ENCODE data around the gene BIN2.

The BIN2 gene

GRCh38 chr12:51323966-51324895, at the start of gene BIN2:
Gene BIN2 (minus strand): TSS chr12:51324174. CDS start chr12:51324102, 72 bp downstream.
- Mint-ChIP-seq H3K36me3 (ENCODE audit: low read depth) (peaks cover 30% of the 10 kb centered on the region), H3K4me1 (ENCODE audit: low read depth) (peaks cover 80% of the 10 kb centered on the region), H3K27ac (peak within 1 kb of the TSS; percentile 98), H3K4me3 (peak within 1 kb of the TSS; percentile 92), H3K27me3 (no peaks in the 10 kb centered on the region), H3K9me3 (no peaks in the 10 kb centered on the region)
- DNase-seq = peak; percentile 84

- peaks cover 66% of the 10 kb centered on the region for H3K36me3 Mint-ChIP-seq (ENCODE audit: low read depth)
- H3K4me1 Mint-ChIP-seq (ENCODE audit: low read depth) = peaks cover 43% of the 10 kb centered on the region
- DNase-seq = no peak
- no peaks in the 10 kb centered on the region for H3K27me3 Mint-ChIP-seq
- no peaks in the 10 kb centered on the region for H3K9me3 Mint-ChIP-seq
- no peak overlapping the region for H3K27ac Mint-ChIP-seq
- H3K4me3 Mint-ChIP-seq = no peak overlapping the region
Measured at GRCh38 chr12:51373187-51373586, 49.2 kb upstream of the BIN2 start.

DNA sequence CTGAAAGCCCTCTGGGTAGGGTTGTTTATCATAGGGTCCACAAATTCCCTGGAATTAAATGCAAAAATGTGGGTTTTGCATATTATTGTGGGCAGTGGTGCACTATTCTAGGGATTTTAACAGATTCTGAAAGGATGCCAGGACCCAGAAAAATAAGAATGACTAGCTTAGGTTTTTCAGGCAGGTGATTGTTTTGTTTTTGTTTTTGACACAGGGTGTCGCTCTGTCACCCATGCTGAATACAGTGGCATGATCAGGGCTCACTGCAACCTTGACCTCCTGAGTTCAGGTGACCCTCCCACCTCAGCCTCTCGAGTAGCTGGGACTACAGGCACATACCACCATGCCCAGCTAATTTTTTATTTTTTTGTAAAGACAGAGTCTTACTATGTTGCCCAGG, 48.0 kb upstream of the BIN2 start:
- Mint-ChIP-seq H3K27ac (no peak overlapping the region), H3K27me3 (no peaks in the 10 kb centered on the region), H3K4me3 (no peak overlapping the region), H3K9me3 (no peaks in the 10 kb centered on the region), H3K36me3 (ENCODE audit: low read depth) (peaks cover 58% of the 10 kb centered on the region), H3K4me1 (ENCODE audit: low read depth) (peaks cover 51% of the 10 kb centered on the region)
- no peak for DNase-seq

DNA sequence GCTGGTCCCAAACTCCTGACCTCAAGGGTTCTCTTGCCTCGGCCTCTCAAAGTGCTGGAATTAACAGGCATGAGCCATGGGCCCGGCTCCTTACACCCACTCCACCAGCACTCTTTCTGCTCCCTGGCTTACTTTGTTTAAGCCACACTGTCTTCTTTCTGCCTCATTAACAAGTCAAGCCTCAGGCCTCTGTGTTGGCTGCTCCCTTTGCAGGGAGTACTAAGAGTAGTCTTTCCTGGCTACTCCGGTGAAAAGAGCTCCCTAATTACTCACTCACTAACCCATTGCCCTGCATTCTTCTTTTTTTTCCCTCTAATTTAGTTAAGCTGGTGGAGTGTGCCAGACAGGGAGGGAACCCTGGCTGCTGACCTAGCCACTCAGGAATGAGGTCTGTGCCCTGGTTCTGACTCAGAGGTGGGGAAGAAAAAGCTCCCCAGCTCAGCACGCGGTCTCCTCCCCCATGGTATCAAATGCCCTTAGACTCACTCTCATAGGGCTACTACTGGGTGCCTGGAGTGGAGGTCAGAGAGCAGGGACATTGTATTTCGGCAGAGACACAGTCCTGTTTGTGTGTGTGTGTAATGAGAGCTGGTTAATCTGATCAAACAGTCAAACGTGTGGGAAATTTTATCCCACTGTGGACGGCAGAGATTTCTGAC, 47.5 kb upstream of the BIN2 start:
- Mint-ChIP-seq H3K27ac (no peak overlapping the region), H3K9me3 (no peaks in the 10 kb centered on the region), H3K27me3 (no peaks in the 10 kb centered on the region), H3K36me3 (ENCODE audit: low read depth) (peaks cover 53% of the 10 kb centered on the region), H3K4me3 (no peak overlapping the region), H3K4me1 (ENCODE audit: low read depth) (peaks cover 51% of the 10 kb centered on the region)
- no peak for DNase-seq

DNA sequence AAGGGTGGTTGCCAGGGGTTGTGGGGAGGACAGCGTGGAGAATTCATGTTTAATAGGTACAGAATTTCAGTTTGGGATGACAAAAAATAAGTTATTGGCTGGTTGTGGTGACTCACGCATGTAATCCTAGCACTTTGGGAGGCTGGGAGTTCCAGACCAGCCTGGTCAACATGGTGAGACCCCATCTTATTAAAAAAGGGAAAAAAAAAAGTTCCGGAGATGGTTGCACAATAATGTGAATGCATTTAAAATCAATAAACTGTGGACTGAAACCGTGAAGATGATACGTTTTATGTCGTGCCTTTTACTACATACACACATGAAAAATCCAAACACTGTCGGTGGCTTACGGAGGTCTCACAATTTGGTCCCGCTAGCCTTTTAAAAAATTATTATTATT, 46.7 kb upstream of the BIN2 start:
- Mint-ChIP-seq H3K9me3 (no peaks in the 10 kb centered on the region), H3K36me3 (ENCODE audit: low read depth) (peaks cover 53% of the 10 kb centered on the region), H3K4me1 (ENCODE audit: low read depth) (peaks cover 53% of the 10 kb centered on the region), H3K27ac (no peak overlapping the region), H3K27me3 (no peaks in the 10 kb centered on the region), H3K4me3 (no peak overlapping the region)
- DNase-seq = no peak

GRCh38 chr12:51369581-51369980, 45.6 kb upstream of the BIN2 start:
- DNase-seq = no peak
- no peaks in the 10 kb centered on the region for H3K9me3 Mint-ChIP-seq
- H3K4me1 Mint-ChIP-seq (ENCODE audit: low read depth) = peaks cover 53% of the 10 kb centered on the region
- H3K4me3 Mint-ChIP-seq = peak overlapping the region; percentile 67
- peak overlapping the region; percentile 91 for H3K27ac Mint-ChIP-seq
- no peaks in the 10 kb centered on the region for H3K27me3 Mint-ChIP-seq
- H3K36me3 Mint-ChIP-seq (ENCODE audit: low read depth) = peaks cover 48% of the 10 kb centered on the region

DNA sequence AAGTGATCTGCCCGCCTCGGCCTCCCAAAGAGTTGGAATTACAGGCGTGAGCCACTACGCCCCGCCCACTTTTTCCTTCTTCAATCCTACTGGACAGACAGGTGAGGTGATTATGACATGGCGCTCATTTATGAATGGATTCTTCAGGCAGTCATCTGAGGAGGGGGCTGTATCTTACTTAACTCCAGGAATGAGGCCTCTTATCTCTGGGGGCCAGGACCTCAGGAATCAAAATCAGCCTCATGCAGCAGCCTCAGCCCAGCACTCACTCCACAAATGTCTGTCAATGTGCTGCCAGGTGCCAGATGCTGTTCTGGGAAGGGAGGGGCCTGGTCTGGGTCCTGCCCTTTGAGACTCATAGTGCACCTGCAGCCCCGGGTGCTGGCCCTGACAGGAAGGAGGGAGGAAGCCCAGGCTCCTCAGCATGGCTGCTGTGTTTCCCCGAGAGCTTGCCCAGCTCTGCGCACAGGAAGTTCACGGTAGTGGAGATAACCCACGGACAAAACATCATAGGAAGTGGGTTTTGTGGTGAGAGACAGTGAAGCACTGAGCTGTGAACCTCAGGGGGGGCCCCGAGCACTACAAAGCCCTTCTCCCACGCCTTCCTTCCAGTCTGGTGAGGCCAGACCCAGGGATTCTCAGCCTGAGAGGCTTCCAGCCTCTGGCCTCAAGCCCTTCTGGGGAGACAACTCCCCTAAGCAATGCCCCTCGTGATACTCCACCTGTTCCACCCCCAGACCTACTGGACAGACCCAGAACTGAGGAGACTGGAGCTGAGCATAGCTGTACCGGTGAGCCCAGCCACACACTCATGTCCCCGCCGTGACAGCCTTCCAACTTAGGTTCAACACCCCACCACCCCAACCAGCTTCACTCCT, 44.9 kb upstream of the BIN2 start:
- peak; percentile 84 for DNase-seq
- Mint-ChIP-seq H3K27ac (peak overlapping the region; percentile 91), H3K4me1 (ENCODE audit: low read depth) (peaks cover 53% of the 10 kb centered on the region), H3K9me3 (no peaks in the 10 kb centered on the region), H3K36me3 (ENCODE audit: low read depth) (peaks cover 43% of the 10 kb centered on the region), H3K4me3 (peak overlapping the region; percentile 67), H3K27me3 (no peaks in the 10 kb centered on the region)

DNA sequence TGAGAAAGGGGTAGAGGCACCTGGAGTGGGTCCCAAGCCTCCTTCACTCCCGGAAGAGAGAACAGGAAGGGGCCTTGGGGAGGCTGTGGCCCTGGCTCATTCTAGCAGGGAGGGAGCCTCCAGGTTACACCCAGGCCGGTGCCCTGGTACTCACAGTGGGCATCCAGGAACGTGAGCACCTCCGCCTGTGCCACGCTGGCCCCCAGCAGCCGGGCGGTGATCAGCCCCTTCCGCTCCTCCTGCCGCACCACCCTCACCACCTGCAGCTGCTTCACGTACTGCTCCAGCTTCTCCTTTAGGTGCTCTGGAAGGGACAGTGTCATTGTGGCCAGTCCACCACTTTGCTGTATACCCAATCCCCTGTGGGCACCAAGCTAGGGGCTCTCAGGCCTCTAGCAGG, 41.3 kb upstream of the BIN2 start:
- Mint-ChIP-seq H3K27ac (no peak overlapping the region), H3K27me3 (no peaks in the 10 kb centered on the region), H3K4me1 (ENCODE audit: low read depth) (peaks cover 30% of the 10 kb centered on the region), H3K4me3 (no peak overlapping the region), H3K36me3 (ENCODE audit: low read depth) (peaks cover 34% of the 10 kb centered on the region), H3K9me3 (no peaks in the 10 kb centered on the region)
- no peak for DNase-seq

GRCh38 chr12:51364001-51364400, 40.0 kb upstream of the BIN2 start:
- no peaks in the 10 kb centered on the region for H3K27me3 Mint-ChIP-seq
- H3K4me1 Mint-ChIP-seq (ENCODE audit: low read depth) = peaks cover 17% of the 10 kb centered on the region
- H3K27ac Mint-ChIP-seq = no peak overlapping the region
- H3K9me3 Mint-ChIP-seq = no peaks in the 10 kb centered on the region
- DNase-seq = no peak
- no peak overlapping the region for H3K4me3 Mint-ChIP-seq
- H3K36me3 Mint-ChIP-seq (ENCODE audit: low read depth) = peaks cover 44% of the 10 kb centered on the region

GRCh38 chr12:51362747-51363342, 38.9 kb upstream of the BIN2 start:
- Mint-ChIP-seq H3K27ac (no peak overlapping the region), H3K4me1 (ENCODE audit: low read depth) (peaks cover 9% of the 10 kb centered on the region), H3K9me3 (no peaks in the 10 kb centered on the region), H3K36me3 (ENCODE audit: low read depth) (peaks cover 48% of the 10 kb centered on the region), H3K27me3 (no peaks in the 10 kb centered on the region), H3K4me3 (no peak overlapping the region)
- DNase-seq = no peak

- no peaks in the 10 kb centered on the region for H3K27me3 Mint-ChIP-seq
- H3K27ac Mint-ChIP-seq = no peak overlapping the region
- peaks cover 9% of the 10 kb centered on the region for H3K4me1 Mint-ChIP-seq (ENCODE audit: low read depth)
- no peaks in the 10 kb centered on the region for H3K9me3 Mint-ChIP-seq
- no peak overlapping the region for H3K4me3 Mint-ChIP-seq
- H3K36me3 Mint-ChIP-seq (ENCODE audit: low read depth) = peaks cover 49% of the 10 kb centered on the region
- no peak for DNase-seq
Measured at GRCh38 chr12:51362307-51362706, 38.3 kb upstream of the BIN2 start.

- H3K9me3 Mint-ChIP-seq = no peaks in the 10 kb centered on the region
- peaks cover 54% of the 10 kb centered on the region for H3K36me3 Mint-ChIP-seq (ENCODE audit: low read depth)
- no peak overlapping the region for H3K4me3 Mint-ChIP-seq
- H3K27me3 Mint-ChIP-seq = no peaks in the 10 kb centered on the region
- H3K4me1 Mint-ChIP-seq (ENCODE audit: low read depth) = peaks cover 15% of the 10 kb centered on the region
- no peak for DNase-seq
- H3K27ac Mint-ChIP-seq = peak overlapping the region; percentile 15
Measured at GRCh38 chr12:51361161-51362016, 37.4 kb upstream of the BIN2 start.

GRCh38 chr12:51360315-51360714, 36.3 kb upstream of the BIN2 start:
- Mint-ChIP-seq H3K27me3 (no peaks in the 10 kb centered on the region), H3K27ac (no peak overlapping the region), H3K9me3 (no peaks in the 10 kb centered on the region), H3K4me1 (ENCODE audit: low read depth) (peaks cover 13% of the 10 kb centered on the region), H3K4me3 (no peak overlapping the region), H3K36me3 (ENCODE audit: low read depth) (peaks cover 54% of the 10 kb centered on the region)
- no peak for DNase-seq
